ENCODE results near the gene P4HA3. TPM values are rescaled to one million over a fixed set of nuclear protein-coding genes. Genes with fewer than 3 reads are reported as not detected.

P4HA3 gene
- total and polyA plus RNA-seq, 7 donors: 0.03 to 2.2 (median 0.22) TPM; not detected in 1

GRCh38 chr11:74347381-74347780 is 35.9 kb upstream of the P4HA3 start:
- Histone ChIP-seq H3K4me3 (no peak overlapping the region), H3K36me3 (ENCODE audit: insufficient read depth in 1 of 2, low read depth in 1 of 2) (peaks cover 0 to 25% of the 10 kb centered on the region in 2 donors), H3K27me3 (ENCODE audit: insufficient read depth in 3 of 3, low read length in 2 of 3) (no peaks in the 10 kb centered on the region), H3K9me3 (no peaks in the 10 kb centered on the region), H3K4me1 (no peaks in the 10 kb centered on the region), H3K27ac (no peak overlapping the region)
- no peak for TF ChIP-seq CTCF (IDR thresholded peaks at IDR 0.05)
- DNase-seq (no peak), ATAC-seq (no peak)
- intact Hi-C loops (cut with DNase I): no loop called here
- WGBS, 3 donors: 70 to 81% (median 80%) methylated on average over 2 of the region's 2 CpGs

GRCh38 chr11:74345420-74345819 is 34.0 kb upstream of the P4HA3 start:
- H3K4me3 ChIP-seq: no peak overlapping the region
- H3K4me1 ChIP-seq: no peaks in the 10 kb centered on the region
- no peak for TF ChIP-seq CTCF (IDR thresholded peaks at IDR 0.05)
- H3K9me3 ChIP-seq: no peaks in the 10 kb centered on the region
- H3K27me3 ChIP-seq (ENCODE audit: insufficient read depth in 3 of 3, low read length in 2 of 3): no peaks in the 10 kb centered on the region
- H3K27ac ChIP-seq: no peak overlapping the region
- intact Hi-C loops (cut with DNase I): no loop called here
- H3K36me3 ChIP-seq (ENCODE audit: insufficient read depth in 1 of 2, low read depth in 1 of 2): peaks cover 0 to 30% of the 10 kb centered on the region in 2 donors
- WGBS, 3 donors: 37 to 66% (median 42%) methylated on average over 1 of the region's 1 CpG
- DNase-seq (no peak), ATAC-seq (no peak)

- WGBS, 3 donors: 42 to 61% (median 48%) methylated on average over 1 of the region's 1 CpG
- Histone ChIP-seq H3K27ac (no peak overlapping the region), H3K27me3 (ENCODE audit: insufficient read depth in 3 of 3, low read length in 2 of 3) (no peaks in the 10 kb centered on the region), H3K9me3 (no peaks in the 10 kb centered on the region), H3K36me3 (ENCODE audit: insufficient read depth in 1 of 2, low read depth in 1 of 2) (peaks cover 0 to 45% of the 10 kb centered on the region in 2 donors), H3K4me1 (no peaks in the 10 kb centered on the region), H3K4me3 (no peak overlapping the region)
- intact Hi-C loops (cut with DNase I): no loop called here
- ATAC-seq (no peak), DNase-seq (no peak)
- TF ChIP-seq CTCF (IDR thresholded peaks at IDR 0.05): no peak
Observed at GRCh38 chr11:74341921-74342320, 30.5 kb upstream of the P4HA3 start.

GRCh38 chr11:74339619-74340018 is 28.2 kb upstream of the P4HA3 start:
- intact Hi-C loops (cut with DNase I): no loop called here
- Histone ChIP-seq H3K9me3 (no peaks in the 10 kb centered on the region), H3K27me3 (ENCODE audit: insufficient read depth in 3 of 3, low read length in 2 of 3) (no peaks in the 10 kb centered on the region), H3K4me3 (no peak overlapping the region), H3K4me1 (no peaks in the 10 kb centered on the region), H3K27ac (no peak overlapping the region), H3K36me3 (ENCODE audit: insufficient read depth in 1 of 2, low read depth in 1 of 2) (peaks cover 0 to 48% of the 10 kb centered on the region in 2 donors)
- no peak for TF ChIP-seq CTCF (IDR thresholded peaks at IDR 0.05)
- DNase-seq: no peak
- ATAC-seq: no peak

- intact Hi-C loops (cut with DNase I): no loop called here
Observed at GRCh38 chr11:74338963-74339362, 27.5 kb upstream of the P4HA3 start.

More at GRCh38 chr11:74338963-74339362, 27.5 kb upstream of the P4HA3 start:
- H3K4me3 ChIP-seq: no peak overlapping the region
- H3K4me1 ChIP-seq: no peaks in the 10 kb centered on the region
- no peaks in the 10 kb centered on the region for H3K27me3 ChIP-seq (ENCODE audit: insufficient read depth in 3 of 3, low read length in 2 of 3)
- no peak overlapping the region for H3K27ac ChIP-seq
- WGBS, 3 donors: 65 to 81% (median 71%) methylated on average over 6 of the region's 6 CpGs
- no peaks in the 10 kb centered on the region for H3K9me3 ChIP-seq
- H3K36me3 ChIP-seq (ENCODE audit: insufficient read depth in 1 of 2, low read depth in 1 of 2): peaks cover 0 to 42% of the 10 kb centered on the region in 2 donors
- ATAC-seq (no peak), DNase-seq (no peak)
- no peak for TF ChIP-seq CTCF (IDR thresholded peaks at IDR 0.05)
